Left cardiac atrium (tissue), 4 donors: ENCODE measurements around the gene GGT6. TPM values are rescaled to one million over a fixed set of nuclear protein-coding genes. Genes with fewer than 3 reads are reported as not detected.

Experiments
- ATAC-seq, 2 donors: fragments of 200-7000 bp; cut with Tn5 transposase; one replicate each; pipeline ENCODE4 v1.9.1; 2020; ENCODE audit warnings: mild to moderate bottlenecking in 2 of 2, moderate library complexity in 2 of 2
- DNase-seq: peaks from one replicate; pipeline ENCODE4 v3.0.0-alpha.2; 2020
- intact Hi-C, 2 donors: fragments of 100-400 bp; cut with DNase I; formaldehyde crosslinking; loops; one replicate each; pipeline versions ENCODE4 v1.14.1 to v1.15.1; 2022 to 2023
- total RNA-seq, 2 donors: library from RNA; stranded (reverse); fragmentation: NEBNext Ultra II Directional; extraction: Animal tissue kit (Norgen Biotek cat#: 25700); gene quantifications; one replicate each; pipeline ENCODE4 v1.2.1, GENCODE V29; 2021
- donor health status: DM: no; HTN: yes; CAD: no.
- donor health status: DM: no; HTN: yes; CAD: no; lungs with severe emphysema.
- donor health status: DM: yes; HTN: yes; CAD: no.
- donor health status: Dilated cardiomyopathy.

The GGT6 gene
- total RNA-seq, 2 donors from 2014 or later: not detected

DNA sequence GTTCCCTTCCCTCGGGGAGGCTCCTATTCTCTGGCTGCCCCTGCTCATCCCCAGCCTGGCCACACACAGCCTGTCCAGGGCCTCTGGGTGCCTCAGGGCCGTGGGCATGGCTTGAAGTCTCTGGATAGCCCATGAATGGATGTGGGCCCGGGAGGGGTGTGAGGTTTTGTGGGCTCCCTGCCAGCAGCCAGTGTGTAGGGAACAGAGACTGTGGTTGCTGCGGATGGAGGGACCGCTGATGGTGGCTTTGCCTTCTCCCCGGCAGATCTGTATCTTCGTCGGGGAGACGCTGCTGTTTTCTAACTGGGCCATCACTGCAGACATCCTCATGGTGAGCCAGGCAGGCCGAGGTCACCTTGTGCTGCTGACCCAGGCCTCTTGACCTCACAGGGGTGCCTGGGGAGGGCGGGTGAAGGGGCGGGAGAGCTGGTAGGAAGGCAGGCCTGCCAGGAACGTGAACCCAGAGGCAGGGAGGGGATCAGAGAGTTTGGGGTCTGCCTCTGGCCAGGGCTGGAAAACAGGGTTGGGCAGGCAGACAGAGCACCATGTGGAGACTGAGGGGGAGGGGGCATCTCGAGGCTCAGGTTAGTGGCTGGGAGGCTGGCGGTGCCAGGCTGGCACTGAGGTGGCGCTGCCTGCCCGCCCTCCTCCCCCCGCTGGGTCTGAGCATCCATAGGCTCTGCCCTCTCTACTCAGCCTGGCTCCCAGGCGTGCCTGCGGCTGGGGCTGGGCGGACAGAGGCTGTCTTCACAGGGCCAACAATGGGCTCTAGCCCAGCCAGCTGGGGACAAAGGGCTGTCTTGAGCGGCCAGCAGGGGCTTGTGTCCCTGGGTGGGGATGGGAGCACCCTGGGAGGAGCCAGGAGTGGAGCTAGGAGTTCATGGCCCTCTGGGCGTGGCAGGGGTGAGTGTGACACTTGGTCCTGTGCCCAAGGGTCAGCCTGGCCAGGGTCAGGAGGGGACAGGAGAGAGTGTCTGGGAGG, 26.6 kb downstream of the GGT6 start:
- DNase-seq (no peak), ATAC-seq (peak in 1 of 2 donors; percentile 13)
- intact Hi-C loops: no loop called here

- ATAC-seq (no peak), DNase-seq (no peak)
- intact Hi-C loops: no loop called here
These were observed 27.4 kb downstream of the GGT6 start for GRCh38 chr17:4532860-4533522.

GRCh38 chr17:4531988-4532736, 28.2 kb downstream of the GGT6 start:
- DNase-seq: no peak

DNA sequence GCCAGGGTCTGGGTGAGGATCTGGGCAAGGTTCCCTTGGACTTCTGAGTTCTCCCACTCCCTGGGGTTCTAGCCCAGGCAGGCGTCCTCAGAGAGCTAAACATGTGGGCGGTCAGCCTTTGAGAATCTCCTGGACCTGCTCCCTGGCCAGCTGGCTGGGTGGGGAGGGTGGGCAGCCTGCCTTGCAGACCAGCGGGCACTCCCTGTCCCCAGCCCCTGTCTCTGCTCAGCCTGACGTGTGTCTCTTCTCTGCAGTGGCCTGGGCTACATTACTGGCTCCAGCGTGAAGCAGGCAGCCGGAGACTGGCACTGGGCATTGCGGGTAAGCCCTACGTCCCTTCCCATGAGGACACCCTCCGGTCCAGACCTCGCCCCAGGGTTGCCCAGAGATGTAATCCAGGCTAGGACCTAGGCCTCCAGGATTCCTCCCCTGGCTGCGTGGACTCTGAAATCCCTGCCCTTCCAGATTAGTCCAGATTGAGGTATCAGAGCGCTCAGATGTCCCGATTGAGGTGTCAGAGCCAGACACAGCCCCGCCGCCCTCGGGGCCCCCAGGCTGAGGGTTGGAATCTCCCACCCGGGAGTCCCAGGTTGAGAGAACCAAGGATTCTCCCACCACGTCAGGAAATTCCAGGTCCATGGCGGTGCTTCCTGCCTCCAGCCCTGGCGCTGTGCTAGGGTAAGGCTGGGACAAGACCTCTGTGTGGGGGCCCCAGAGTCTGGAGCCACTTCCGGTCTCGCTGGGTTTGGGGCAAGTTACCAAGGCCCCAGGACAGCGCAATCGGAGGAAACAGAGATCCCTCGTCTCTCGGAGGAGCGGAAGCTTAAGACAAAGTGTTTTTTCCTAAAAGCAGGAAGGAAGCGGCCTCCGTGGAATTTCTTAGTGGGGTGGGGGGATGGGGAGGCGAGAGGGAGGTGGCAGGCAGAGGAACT, 29.3 kb downstream of the GGT6 start:
- peak; percentile 23 to 39 for ATAC-seq
- intact Hi-C loops: no loop called here
- DNase-seq: peak; percentile 76

More at GRCh38 chr17:4531988-4532736, 28.2 kb downstream of the GGT6 start:
- intact Hi-C loops: no loop called here
- no peak for ATAC-seq

GRCh38 chr17:4529533-4530152, 30.7 kb downstream of the GGT6 start:
- intact Hi-C loops: no loop called here
- DNase-seq (no peak), ATAC-seq (no peak)

DNA sequence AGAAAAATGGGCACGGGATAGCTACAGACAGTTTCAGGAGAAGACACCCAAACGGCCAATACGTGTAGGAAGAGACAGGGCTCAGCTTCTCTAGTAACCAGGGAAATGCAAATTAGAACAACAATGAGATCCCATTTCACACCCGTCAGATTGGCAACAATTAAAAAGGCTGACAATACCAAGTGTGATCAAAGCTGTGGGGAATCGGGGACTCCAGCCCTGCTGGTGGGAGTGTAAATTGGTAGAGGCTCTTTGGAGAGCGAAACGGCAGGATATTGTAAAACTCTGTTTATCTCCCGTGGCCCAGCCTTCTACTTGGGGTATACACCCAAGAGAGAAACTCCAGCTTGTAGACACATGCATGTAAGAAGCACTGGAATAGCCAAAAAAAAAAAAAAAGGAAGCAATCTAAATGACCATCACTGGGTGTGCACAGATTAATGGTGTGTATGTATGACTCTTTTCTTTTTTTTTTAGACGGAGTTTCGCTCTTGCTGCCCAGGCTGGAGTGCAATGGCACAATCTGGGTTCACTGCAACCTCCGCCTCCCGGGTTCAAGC, 32.7 kb downstream of the GGT6 start:
- intact Hi-C loops: no loop called here
- ATAC-seq: no peak
- DNase-seq: no peak

GRCh38 chr17:4527134-4527533, 33.2 kb downstream of the GGT6 start:
- ATAC-seq (peak in 1 of 2 donors; percentile 48), DNase-seq (no peak)
- intact Hi-C loops: no loop called here

DNA sequence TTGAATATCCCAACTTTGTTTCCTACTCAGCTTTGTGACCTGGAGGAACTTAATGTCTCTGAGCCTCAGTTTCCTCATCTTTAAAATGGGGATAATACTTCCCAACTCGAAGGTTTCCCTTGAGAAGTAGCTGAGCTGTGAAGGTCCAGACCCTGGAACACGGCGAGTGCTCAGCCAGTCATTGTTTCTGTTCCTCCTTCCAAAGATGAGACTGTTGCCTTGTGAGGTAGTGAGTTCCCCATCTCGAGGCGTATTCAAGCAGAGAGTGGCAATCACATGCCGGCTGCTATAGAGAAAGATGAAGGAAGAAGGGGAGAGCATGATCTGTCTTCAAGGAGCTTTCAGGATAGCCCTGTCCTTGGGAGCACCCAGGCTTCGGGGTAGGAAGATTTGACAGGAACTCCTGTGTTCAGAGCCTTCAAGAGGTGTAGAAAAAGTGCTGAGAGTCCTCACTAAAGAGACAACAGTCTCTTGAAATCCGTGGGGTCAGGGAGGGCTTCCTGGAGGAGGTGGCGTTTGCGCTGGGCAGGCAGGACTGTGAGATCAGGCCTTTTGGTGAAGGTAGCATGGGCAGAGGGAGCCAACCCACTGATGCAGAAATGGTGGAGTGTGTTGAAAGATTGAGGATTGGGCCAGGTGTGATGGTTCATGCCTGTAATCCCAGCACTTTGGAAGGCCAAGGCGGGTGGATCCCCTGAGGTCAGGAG, 34.5 kb downstream of the GGT6 start:
- intact Hi-C loops: no loop called here
- DNase-seq: no peak
- ATAC-seq: no peak

DNA sequence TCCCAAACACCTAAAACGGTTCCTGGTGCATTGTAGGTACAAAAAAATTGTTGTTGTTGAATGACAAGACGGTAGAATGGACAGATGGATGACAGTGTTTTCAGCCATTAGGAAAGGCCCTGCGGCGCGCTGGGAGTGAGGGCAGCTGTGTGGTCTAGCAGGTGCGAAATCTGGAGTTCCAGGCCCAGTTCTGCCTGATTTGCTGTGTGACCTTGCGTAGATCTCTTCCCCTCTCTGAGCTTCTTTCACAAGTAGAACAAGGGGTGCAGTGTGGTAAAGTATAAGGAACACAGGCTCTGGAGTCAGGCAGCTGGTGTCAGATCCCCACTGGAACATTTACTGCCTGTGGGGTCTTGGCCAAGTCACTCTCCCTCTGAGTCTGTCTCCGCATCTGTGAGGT, 36.4 kb downstream of the GGT6 start:
- ATAC-seq: no peak
- intact Hi-C loops: no loop called here
- no peak for DNase-seq

DNA sequence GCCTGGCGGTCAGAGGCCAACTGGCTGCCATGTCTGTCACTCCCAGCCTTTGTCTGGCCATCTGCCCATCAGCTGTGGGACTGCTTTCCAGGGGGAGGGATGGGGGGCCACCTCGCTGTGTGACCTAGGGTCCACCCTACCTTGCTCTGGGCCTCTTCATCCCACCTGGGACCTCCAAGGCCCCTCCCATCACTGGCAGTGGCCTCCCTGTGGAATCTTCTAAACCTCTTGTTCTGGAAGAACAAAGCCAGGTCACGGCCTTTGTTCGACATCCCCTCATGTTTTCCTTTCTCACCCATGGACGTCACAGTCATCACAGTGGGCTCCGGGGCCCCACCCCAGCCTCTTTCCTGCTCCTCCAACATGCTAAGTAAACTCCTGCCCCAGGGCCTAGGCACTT, 37.7 kb downstream of the GGT6 start:
- intact Hi-C loops: no loop called here
- ATAC-seq: no peak
- DNase-seq: peak; percentile 65

DNA sequence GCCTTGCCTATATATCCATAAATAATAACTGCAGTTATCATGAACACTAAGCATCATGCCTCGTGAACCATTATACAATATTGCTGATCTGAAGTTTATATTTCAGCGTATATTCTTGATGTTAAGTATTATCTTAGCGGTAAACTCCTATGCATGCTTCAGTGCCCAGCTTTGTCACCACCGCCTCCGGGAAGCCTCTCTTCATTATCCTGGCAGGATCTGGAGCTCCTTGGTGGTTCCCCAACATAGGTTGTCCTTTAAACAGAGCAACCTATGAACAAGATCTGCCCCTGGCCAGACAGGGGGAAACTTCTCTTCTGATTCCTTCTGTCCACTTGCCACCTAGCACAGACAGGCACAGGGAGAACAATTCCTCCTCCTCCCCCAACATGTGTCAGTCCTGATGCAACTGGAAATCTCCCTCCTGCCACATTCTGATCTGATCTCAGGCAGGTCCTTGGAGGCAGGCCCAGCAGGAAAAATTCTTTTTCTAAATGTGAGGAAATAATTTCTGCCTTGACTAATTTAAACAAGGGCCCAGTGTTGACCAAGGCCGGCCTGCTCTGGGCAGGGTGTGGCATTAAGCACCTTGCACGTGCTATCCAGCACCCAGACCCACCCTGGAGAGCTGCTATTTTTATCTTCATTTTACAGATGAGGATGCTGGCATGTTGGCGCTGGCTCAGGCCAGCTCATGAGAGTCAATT, 39.3 kb downstream of the GGT6 start:
- DNase-seq (no peak), ATAC-seq (peak; percentile 20 to 65)
- intact Hi-C loops: no loop called here

DNA sequence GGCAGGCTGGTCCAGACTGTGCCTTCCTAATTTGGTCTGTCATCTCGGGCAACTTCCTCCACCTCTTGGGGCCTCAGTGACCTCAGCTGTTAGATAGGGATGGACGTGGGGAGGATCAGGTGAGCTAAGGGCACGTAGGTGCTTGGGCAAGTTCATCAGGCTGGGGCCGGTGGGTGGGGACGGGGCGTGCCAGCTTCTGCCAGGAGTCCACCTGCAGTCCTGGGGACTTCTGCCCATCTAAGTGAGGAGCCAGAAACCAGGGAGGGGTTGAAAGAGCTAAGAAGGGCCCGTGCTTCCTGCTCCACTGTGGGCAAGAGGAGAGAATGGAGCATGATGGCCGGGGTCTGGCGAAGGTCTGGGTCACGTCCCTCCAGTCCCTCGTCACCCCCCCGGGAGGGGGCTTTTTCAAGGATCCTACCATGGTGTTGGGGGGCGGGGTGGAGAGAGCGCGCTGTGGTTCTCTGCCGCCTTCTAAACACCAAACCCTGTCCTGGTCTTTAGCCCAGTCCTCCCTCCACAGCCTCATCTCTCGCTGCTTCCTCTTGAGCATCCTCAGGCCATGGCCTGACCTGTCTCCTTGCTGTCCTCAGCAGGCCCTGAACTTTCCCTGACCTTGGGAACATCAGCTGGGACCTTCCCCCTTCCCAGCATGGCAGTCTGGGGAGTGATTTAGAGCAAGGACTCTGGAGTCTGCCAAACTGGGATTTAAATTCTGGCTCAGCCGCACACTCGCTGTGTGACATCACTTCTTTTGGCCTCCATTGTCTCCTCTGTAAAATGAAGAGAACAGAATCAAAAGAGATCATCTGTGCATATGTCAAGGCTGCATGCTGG, 40.1 kb downstream of the GGT6 start:
- intact Hi-C loops: no loop called here
- no peak for ATAC-seq
- DNase-seq: no peak

- DNase-seq: peak; percentile 85
- intact Hi-C loops: no loop called here
- ATAC-seq: peak; percentile 48 to 54
These were observed 41.0 kb downstream of the GGT6 start for GRCh38 chr17:4519361-4519788.

- DNase-seq: no peak
- intact Hi-C loops: no loop called here
- ATAC-seq: peak in 1 of 2 donors; percentile 2
These were observed 41.5 kb downstream of the GGT6 start for GRCh38 chr17:4518901-4519300.

DNA sequence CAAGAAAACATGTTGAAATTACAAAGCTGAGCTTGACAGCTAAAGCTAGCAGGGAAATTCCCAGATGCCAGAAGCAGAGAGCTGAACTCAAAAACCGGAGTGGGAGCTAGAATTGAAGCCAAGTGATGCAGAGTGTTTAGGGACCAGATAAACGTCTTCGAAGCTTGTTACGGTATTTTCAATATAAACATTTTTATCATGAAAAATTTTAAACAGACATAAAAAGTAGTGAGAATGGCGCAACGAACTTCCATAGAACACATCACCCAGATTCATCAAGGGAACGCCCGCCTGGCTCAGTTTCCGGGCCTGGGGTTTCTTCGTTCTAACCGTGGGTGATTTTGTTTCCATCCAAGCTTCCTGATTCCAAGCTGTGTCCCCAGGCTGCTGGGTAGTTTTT, 43.6 kb downstream of the GGT6 start:
- ATAC-seq: peak in 1 of 2 donors; percentile 2
- intact Hi-C loops: no loop called here
- peak; percentile 69 for DNase-seq

- no peak for DNase-seq
- intact Hi-C loops: no loop called here
- ATAC-seq: no peak
These were observed 44.9 kb downstream of the GGT6 start for GRCh38 chr17:4515501-4515900.
